Heart right ventricle (tissue), 16 donors: ENCODE results near the gene PTPN7. TPM values are rescaled to one million over a fixed set of nuclear protein-coding genes. Genes with fewer than 3 reads are reported as not detected.

ENCODE experiments used
- ATAC-seq, 8 donors: fragments of 200-7000 bp; cut with Tn5 transposase; one replicate each; pipeline ENCODE4 v1.9.1; 2020; ENCODE audit warnings: mild to moderate bottlenecking in 8 of 8, moderate library complexity in 8 of 8, moderate number of reproducible peaks in 1 of 8
- DNase-seq, 2 donors: peaks; one replicate each; pipeline ENCODE4 v3.0.0-alpha.2; 2020
- H3K27ac ChIP-seq, 10 donors: fragments of 200-600 bp; sonication (generic) in 2 of 10; one replicate each; pipeline versions ENCODE4 v1.5.0 to v1.8.0; 2020 to 2022; ENCODE audit warnings: mild to moderate bottlenecking in 3 of 10
- H3K27me3 ChIP-seq, 7 donors: fragments of 200-600 bp; one replicate each; pipeline ENCODE4 v1.8.0; 2021 to 2022; ENCODE audit warnings: mild to moderate bottlenecking in 2 of 7
- H3K36me3 ChIP-seq, 9 donors: fragments of 200-600 bp; sonication (generic) in 1 of 9; one replicate each; pipeline versions ENCODE4 v1.5.0 to v1.8.0; 2020 to 2022; ENCODE audit warnings: mild to moderate bottlenecking in 2 of 9
- H3K4me1 ChIP-seq, 9 donors: fragments of 200-600 bp; sonication (generic) in 1 of 9; one replicate each; pipeline versions ENCODE4 v1.5.0 to v1.8.0; 2020 to 2022; ENCODE audit warnings: mild to moderate bottlenecking in 4 of 9
- H3K4me3 ChIP-seq, 10 donors: fragments of 200-600 bp; sonication (generic) in 2 of 10; one replicate each; pipeline versions ENCODE4 v1.5.0 to v1.8.0; 2020 to 2022; ENCODE audit warnings: mild to moderate bottlenecking in 7 of 10, moderate library complexity in 2 of 10
- H3K9me3 ChIP-seq, 11 donors: fragments of 200-600 bp in 10 of 11; sonication (generic) in 2 of 11; one replicate each; pipeline versions ENCODE4 v1.5.0 to v1.8.0; 2013 to 2022; ENCODE audit warnings: mild to moderate bottlenecking in 2 of 11, control low read depth in 1 of 11, moderate library complexity in 1 of 11
- WGBS, 2 donors: extraction: QIAGEN DNeasy Blood & Tissue Kit; methylation state at CpG; one replicate each; pipeline ENCODE4 v1.1.7; 2013; ENCODE audit warnings: inconsistent platforms in 1 of 2; 5-methylcytosine and 5-hydroxymethylcytosine counted together
- intact Hi-C, 10 donors: fragments of 100-400 bp; cut with DNase I; formaldehyde crosslinking; loops; one replicate each; pipeline versions ENCODE4 v1.11.1 to v1.14.2; 2022
- polyA plus RNA-seq, 2 donors: library from polyadenylated mRNA; stranded (reverse); fragments of 200-250 nt; gene quantifications; one replicate each; pipeline ENCODE4 v1.2.3, GENCODE V29; 2013
- total RNA-seq, 10 donors: library from RNA; stranded (reverse); fragmentation: NEBNext Ultra II Directional in 3 of 10; extraction: Animal tissue kit (Norgen Biotek cat#: 25700) in 3 of 10; gene quantifications; one replicate each; pipeline versions ENCODE4 v1.2.1 to v1.2.4, GENCODE V29; 2021 to 2023
- TF ChIP-seq, protein P1 (sequence below), 9 donors: fragments of 200-600 bp; sonication (generic) in 2 of 9; IDR thresholded peaks; one replicate each; pipeline versions ENCODE4 v1.5.0 to v1.8.0; 2021 to 2022; ENCODE audit warnings: antibody characterized with exemption in 9 of 9, mild to moderate bottlenecking in 5 of 9, moderate library complexity in 1 of 9
- donor health status: Arrhythmogenic right ventricular cardiomyopathy.
- donor health status: ischemic (EF 13 %, LVEDD 7.1; RV severe dilation, severe dysfunction).
- donor health status: healthy with polysubstance abuse.
- donor health status: DM: no; HTN: yes; CAD: no.
- donor health status: DM: no; HTN: no; CAD: no.
- donor health status: ischemic (EF 25% LVEDD 6.9; RV normal size, moderate dysfunction).
- donor health status: ischemic (EF 25% LVEDD 5.7; RV mildly dilated, moderate dysfunction).
- donor health status: healthy.
- donor health status: DM: yes; HTN: yes; CAD: no.
- donor health status: Ischemic cardiomyopathy.
- donor health status: ischemic (EF 35%, LVEDD 5.7; RV mildly dilated, moderate dysfunction).
- donor health status: nonischemic (EF 11% LVEDD 7.7; RV severe dilation, severe dysfunction).
- donor health status: DM: yes; HTN: yes; CAD: no.
- donor health status: PGD.
- donor health status: ischemic (EF 29% LVEDD 5.4; RV normal size, mild dysfunction).
- donor health status: nonischemic (EF 23%, LVEDD 6.1; RV moderate dilation, normal function).

Gene PTPN7
- total and polyA plus RNA-seq, 12 donors = 0.09 to 6.2 (median 0.47) TPM

DNA sequence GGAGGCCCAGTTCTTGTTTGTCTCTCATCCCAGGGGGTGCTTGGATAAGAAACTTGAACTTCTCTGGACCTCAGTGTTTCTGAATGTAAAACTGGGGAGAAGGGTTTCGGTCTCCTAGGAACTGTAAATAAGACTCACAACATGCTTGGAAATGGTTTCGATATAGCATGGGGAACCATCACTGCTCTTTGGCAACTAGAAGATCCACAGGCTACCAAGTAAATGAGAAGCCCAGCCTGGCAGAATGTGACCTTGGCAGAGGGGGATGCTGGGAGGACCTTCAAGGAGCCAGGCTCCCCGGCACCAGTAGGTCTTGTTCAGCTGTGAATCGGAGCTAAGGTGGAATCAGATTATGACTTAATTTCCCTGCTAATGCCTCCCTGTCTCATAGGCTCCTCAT, 19.6 kb downstream of the PTPN7 start:
- no peak overlapping the region for H3K4me3 ChIP-seq
- TF ChIP-seq, protein P1, sequence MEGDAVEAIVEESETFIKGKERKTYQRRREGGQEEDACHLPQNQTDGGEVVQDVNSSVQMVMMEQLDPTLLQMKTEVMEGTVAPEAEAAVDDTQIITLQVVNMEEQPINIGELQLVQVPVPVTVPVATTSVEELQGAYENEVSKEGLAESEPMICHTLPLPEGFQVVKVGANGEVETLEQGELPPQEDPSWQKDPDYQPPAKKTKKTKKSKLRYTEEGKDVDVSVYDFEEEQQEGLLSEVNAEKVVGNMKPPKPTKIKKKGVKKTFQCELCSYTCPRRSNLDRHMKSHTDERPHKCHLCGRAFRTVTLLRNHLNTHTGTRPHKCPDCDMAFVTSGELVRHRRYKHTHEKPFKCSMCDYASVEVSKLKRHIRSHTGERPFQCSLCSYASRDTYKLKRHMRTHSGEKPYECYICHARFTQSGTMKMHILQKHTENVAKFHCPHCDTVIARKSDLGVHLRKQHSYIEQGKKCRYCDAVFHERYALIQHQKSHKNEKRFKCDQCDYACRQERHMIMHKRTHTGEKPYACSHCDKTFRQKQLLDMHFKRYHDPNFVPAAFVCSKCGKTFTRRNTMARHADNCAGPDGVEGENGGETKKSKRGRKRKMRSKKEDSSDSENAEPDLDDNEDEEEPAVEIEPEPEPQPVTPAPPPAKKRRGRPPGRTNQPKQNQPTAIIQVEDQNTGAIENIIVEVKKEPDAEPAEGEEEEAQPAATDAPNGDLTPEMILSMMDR (IDR thresholded peaks at IDR 0.05) = no peak
- H3K27ac ChIP-seq = no peak overlapping the region
- WGBS, 2 donors = 73 to 75% methylated on average over 4 of the region's 4 CpGs
- H3K27me3 ChIP-seq = no peaks in the 10 kb centered on the region
- intact Hi-C loops = no loop called here
- ATAC-seq (no peak), DNase-seq (no peak)
- H3K9me3 ChIP-seq = no peaks in the 10 kb centered on the region
- peaks cover 0 to 46% (median 18%) of the 10 kb centered on the region in 9 donors for H3K36me3 ChIP-seq
- peaks cover 13 to 43% (median 28%) of the 10 kb centered on the region in 9 donors for H3K4me1 ChIP-seq

DNA sequence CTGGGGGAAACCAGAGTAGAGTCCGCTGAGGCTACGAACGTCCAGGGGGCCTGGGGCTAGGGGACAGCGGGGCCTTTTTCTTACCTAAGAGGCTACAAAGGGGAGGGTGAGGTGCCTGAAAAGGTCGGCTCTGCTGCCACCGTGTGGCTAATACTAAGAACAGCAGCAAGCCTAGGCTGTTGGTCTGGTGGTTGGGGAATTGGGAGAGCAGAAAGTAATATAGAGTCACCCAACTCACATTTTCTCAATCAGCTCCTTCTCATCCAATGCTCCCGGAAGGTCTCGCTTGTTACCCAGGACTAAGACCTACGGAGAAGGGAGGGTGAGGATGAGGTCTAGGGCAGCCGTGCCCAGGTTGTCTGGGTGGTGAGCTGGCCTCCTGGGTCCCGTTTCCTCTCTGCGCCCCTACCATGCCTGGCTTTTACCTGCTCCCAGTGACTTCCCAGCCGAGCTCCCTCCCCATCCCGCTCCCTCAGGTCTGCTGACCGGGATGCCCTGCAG, 25.1 kb downstream of the PTPN7 start:
- H3K4me3 ChIP-seq = no peak overlapping the region
- 40 to 45% methylated on average over 15 of the region's 15 CpGs for WGBS, 2 donors
- TF ChIP-seq, protein P1 (IDR thresholded peaks at IDR 0.05) = peak; percentile 79 to 92 (median 89)
- H3K36me3 ChIP-seq = peaks cover 0 to 74% (median 38%) of the 10 kb centered on the region in 9 donors
- H3K9me3 ChIP-seq = no peaks in the 10 kb centered on the region
- intact Hi-C loops = loop anchor here in 5 of 10 donors (1.0 to 10.0 kb wide), 3 partner anchors 126 to 240 kb away; no protein-coding TSS in a partner anchor
- H3K27me3 ChIP-seq = no peaks in the 10 kb centered on the region
- DNase-seq = peak; percentile 31 to 36
- peak; percentile 15 to 74 (median 62) for ATAC-seq
- H3K4me1 ChIP-seq = peaks cover 4 to 37% (median 19%) of the 10 kb centered on the region in 9 donors
- H3K27ac ChIP-seq = peak overlapping the region in 1 of 10 donors; percentile 12

DNA sequence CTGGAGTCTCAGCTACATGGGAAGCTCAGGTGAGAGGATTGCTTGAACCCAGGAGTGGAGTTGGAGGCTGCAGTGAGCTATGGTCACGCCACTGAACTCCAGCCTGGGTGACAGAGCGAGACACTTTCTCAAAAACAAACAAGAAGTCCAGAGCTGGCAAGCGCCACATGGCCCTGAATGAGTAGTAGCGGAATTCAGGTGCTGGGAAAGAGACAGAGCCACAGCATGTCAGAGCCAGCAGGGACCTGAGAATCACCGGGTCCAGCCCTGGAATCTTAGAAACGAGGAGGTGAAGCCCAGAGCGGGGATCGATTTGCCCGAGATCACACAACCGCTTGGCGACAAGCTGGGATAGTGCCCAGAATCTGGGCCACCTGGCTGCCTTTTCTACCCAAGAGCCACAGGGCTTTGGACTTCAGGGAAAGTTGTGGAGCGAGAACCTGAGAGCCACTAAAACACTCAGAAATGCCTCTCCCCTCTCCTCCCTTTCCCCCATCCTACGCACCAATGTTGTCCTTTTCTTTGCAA, 25.7 kb downstream of the PTPN7 start:
- TF ChIP-seq, protein P1 (IDR thresholded peaks at IDR 0.05) = no peak
- H3K4me3 ChIP-seq = no peak overlapping the region
- peak overlapping the region in 1 of 10 donors; percentile 12 for H3K27ac ChIP-seq
- ATAC-seq = no peak
- peaks cover 0 to 74% (median 38%) of the 10 kb centered on the region in 9 donors for H3K36me3 ChIP-seq
- intact Hi-C loops = loop anchor here in 5 of 10 donors (1.0 to 10.0 kb wide), 3 partner anchors 125 to 240 kb away; no protein-coding TSS in a partner anchor
- WGBS, 2 donors = 85 to 89% methylated on average over 13 of the region's 13 CpGs
- H3K27me3 ChIP-seq = no peaks in the 10 kb centered on the region
- peaks cover 4 to 40% (median 19%) of the 10 kb centered on the region in 9 donors for H3K4me1 ChIP-seq
- DNase-seq = no peak
- H3K9me3 ChIP-seq = no peaks in the 10 kb centered on the region

DNA sequence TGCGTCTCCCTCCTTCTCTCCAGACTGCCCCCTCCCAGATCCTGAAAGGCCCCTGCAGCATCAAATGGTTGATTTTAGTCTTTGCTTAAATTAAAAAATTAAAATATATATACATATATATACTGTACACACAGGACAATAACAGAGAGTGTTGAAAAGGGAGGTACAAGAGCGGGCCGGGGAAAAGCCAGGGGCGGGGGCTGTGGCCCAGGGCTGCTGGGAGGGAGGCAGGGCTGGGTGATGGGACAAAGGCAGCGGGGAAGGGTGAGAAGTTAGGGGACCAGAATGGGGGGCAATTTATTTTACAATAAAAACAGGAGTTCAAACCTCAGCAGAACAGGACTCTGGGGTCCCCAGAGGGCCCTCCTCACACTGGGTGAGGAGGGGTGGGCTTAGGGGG, 26.4 kb downstream of the PTPN7 start:
- ATAC-seq = no peak
- H3K27me3 ChIP-seq = no peaks in the 10 kb centered on the region
- peaks cover 4 to 41% (median 19%) of the 10 kb centered on the region in 9 donors for H3K4me1 ChIP-seq
- TF ChIP-seq, protein P1 (IDR thresholded peaks at IDR 0.05) = no peak
- intact Hi-C loops = loop anchor here in 2 of 10 donors (5.0 to 10.0 kb wide), 2 partner anchors 127 to 239 kb away; no protein-coding TSS in a partner anchor
- DNase-seq = no peak
- 95 to 96% methylated on average over 5 of the region's 5 CpGs for WGBS, 2 donors
- peak overlapping the region in 2 of 10 donors; percentile 6 for H3K27ac ChIP-seq
- no peaks in the 10 kb centered on the region for H3K9me3 ChIP-seq
- H3K4me3 ChIP-seq = no peak overlapping the region
- H3K36me3 ChIP-seq = peaks cover 0 to 71% (median 38%) of the 10 kb centered on the region in 9 donors
